Stimulated activated effector memory CD8-positive, alpha-beta T cell treated with anti-CD3 and anti-CD28 coated beads, Interleukin-12 subunit alpha, Interleukin-12 subunit beta, amount 100 ng/mL, for 72 hours (primary cell): ENCODE measurements around the gene PLAC8L1.

Source experiments
- ATAC-seq: fragments of 150-1000 bp; cut with Tn5 transposase; 2 replicates; pipeline ENCODE4 v1.10.0; 2021
- DNase-seq, 2 donors: peaks; one replicate each; pipeline ENCODE4 v3.0.0; 2021 to 2022; ENCODE audit warnings: low spot score in 2 of 2
- H3K27ac Mint-ChIP-seq: one replicate; pipeline ENCODE4 v1.8.0; 2022; ENCODE audit warnings: mild to moderate bottlenecking, mixed read lengths
- H3K36me3 Mint-ChIP-seq: one replicate; pipeline ENCODE4 v1.8.0; 2022; ENCODE audit warnings: mild to moderate bottlenecking, mixed read lengths
- H3K4me1 Mint-ChIP-seq: one replicate; pipeline ENCODE4 v1.8.0; 2022; ENCODE audit warnings: mixed read lengths
- H3K4me3 Mint-ChIP-seq: one replicate; pipeline ENCODE4 v1.8.0; 2022; ENCODE audit warnings: mild to moderate bottlenecking, mixed read lengths
- H3K9me3 Mint-ChIP-seq: one replicate; pipeline ENCODE4 v1.8.0; 2022; ENCODE audit warnings: mixed read lengths

The PLAC8L1 gene

DNA sequence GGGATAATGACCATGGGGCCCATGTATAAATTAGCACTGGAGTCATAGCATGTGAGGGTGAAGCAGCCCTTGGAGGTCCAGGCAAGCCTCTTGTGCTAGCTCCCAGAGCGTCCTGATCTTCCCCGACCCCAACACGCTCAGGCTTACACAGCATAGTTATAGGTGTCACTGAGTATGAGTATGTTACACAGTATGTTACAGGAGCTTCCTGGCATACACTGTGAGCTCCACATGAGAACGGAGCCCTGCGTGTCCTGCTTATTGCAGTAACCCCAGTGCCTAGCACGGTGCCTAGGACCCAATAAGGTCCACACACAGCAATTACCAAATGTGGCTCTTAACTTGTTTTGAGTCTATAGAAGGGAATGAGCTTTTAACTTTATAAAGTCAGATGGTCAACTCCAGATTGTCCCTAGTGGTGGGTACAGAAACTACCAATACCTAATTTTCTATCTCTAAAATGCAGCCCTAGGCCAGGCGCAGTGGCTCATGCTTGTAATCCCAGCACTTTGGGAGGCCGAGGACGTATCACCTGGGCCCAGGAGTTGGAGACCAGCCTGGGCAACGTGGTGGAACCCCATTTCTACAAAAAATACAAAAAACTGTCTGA, 64.1 kb downstream of the PLAC8L1 start:
- DNase-seq (no peak), ATAC-seq (peak; percentile 22)
- Mint-ChIP-seq H3K9me3 (no peaks in the 10 kb centered on the region), H3K36me3 (no peaks in the 10 kb centered on the region), H3K27ac (no peak overlapping the region), H3K4me3 (no peak overlapping the region), H3K4me1 (no peaks in the 10 kb centered on the region)

DNA sequence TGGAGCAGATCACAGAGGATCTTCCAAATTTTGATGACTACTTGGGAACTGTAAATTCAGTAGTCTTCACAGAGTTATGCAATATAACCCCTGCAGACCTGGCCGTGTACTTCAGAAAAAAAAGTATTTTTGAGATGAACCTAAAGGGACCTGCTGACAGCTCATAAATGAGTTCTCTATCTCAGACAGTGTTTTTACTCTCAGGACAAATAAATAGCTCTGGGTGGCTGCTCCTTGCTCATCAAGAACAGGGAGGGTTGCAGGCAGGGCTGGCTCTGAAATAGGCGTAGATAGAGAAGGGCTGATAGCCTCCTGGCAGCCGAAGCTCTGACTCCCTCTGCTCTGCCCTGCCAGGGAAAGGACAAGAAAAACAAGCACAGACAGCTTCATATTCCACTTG, 64.8 kb downstream of the PLAC8L1 start:
- no peak for ATAC-seq
- H3K36me3 Mint-ChIP-seq, result no peaks in the 10 kb centered on the region
- no peaks in the 10 kb centered on the region for H3K9me3 Mint-ChIP-seq
- no peaks in the 10 kb centered on the region for H3K4me1 Mint-ChIP-seq
- H3K4me3 Mint-ChIP-seq, result no peak overlapping the region
- no peak overlapping the region for H3K27ac Mint-ChIP-seq
- DNase-seq, result no peak

DNA sequence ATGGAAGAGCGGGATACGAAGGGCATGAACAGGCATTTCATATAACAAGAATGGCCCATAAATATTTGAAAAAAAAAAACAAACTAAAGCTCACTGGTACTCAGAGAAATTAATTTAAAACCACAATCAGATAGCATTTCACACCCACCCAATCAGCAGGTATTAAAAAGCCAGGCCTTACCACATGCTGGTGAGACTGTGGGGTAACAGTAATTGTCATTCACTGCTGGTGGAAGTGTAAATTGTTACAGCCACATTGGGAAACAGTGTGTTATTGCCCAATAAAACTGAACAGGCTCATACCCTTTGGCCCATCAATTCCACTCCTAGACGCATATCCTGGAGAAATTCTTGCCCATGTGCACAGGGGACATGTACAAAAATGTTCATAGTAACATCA, 66.0 kb downstream of the PLAC8L1 start:
- Mint-ChIP-seq H3K9me3 (no peaks in the 10 kb centered on the region), H3K4me3 (no peak overlapping the region), H3K27ac (no peak overlapping the region), H3K36me3 (no peaks in the 10 kb centered on the region), H3K4me1 (no peaks in the 10 kb centered on the region)
- DNase-seq (no peak), ATAC-seq (no peak)

DNA sequence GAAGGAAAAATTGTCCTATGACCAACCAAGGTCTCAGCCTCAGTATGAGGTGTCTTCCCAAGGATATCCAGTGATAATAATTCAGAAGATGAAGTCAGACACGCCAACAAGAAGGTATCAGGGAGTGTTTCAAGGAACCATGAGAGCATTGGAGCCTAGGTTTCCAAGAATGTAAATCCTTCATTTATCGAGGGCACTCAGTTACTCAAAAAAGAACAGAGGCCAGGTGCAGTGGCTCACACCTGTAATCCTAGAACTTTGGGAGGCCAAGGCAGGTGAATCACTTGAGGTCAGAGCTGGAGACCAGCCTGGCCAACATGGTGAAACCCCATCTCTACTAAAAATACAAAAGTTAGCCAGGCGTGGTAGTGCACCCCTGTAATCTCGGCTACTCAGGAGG, 70.8 kb downstream of the PLAC8L1 start:
- Mint-ChIP-seq H3K4me1 (no peaks in the 10 kb centered on the region), H3K4me3 (no peak overlapping the region), H3K36me3 (no peaks in the 10 kb centered on the region), H3K9me3 (no peaks in the 10 kb centered on the region), H3K27ac (no peak overlapping the region)
- no peak for ATAC-seq
- no peak for DNase-seq
